H1 (cell line): ENCODE measurements around the gene ATMIN. TPM values are rescaled to one million over a fixed set of nuclear protein-coding genes. Genes with fewer than 3 reads are reported as not detected.

ENCODE experiments used
- CTCF ChIA-PET: fragments of 300-600 bp; sonication (Branson Sonifier 250); formaldehyde crosslinking; loops from one replicate; lab custom pipeline; 2021; ENCODE audit not compliant: partially characterized antibody; lab: Charles Lee
- POLR2A ChIA-PET: fragments of 300-600 bp; sonication (Branson Sonifier 250); formaldehyde crosslinking; loops from one replicate; lab custom pipeline; 2021; ENCODE audit warnings: inconsistent platforms; ENCODE audit not compliant: partially characterized antibody; lab: Charles Lee
- DNase-seq, 2 experiments: peaks; one replicate each; pipeline versions ENCODE4 v3.0.0 to v3.0.0-alpha.2; 2010 to 2022; ENCODE audit warnings: low spot score in 2 of 2, low read depth in 1 of 2, mixed read lengths in 1 of 2
- FAIRE-seq: peaks from 2 replicates; lab custom pipeline; 2011; peaks lifted over from hg19 to GRCh38; lab: Jason Lieb, UNC
- H2AFZ ChIP-seq: 2 replicates; pipeline ENCODE4 v1.8.1; 2012; ENCODE audit warnings: low read length, inconsistent platforms
- H2AK5ac ChIP-seq: 2 replicates; pipeline ENCODE4 v1.6.1; 2013; ENCODE audit warnings: low read depth, low read length
- H2BK120ac ChIP-seq: replicated peaks from 2 replicates; pipeline ENCODE3; 2013; ENCODE audit warnings: low read depth, low read length, inconsistent platforms
- H2BK12ac ChIP-seq: 2 replicates; pipeline ENCODE4 v1.6.1; 2013; ENCODE audit warnings: low read depth, low read length
- H2BK15ac ChIP-seq: 2 replicates; pipeline ENCODE4 v1.6.1; 2013; ENCODE audit warnings: low read length
- H2BK20ac ChIP-seq: 2 replicates; pipeline ENCODE4 v1.6.1; 2013; ENCODE audit warnings: low read length
- H2BK5ac ChIP-seq: 2 replicates; pipeline ENCODE4 v1.6.1; 2013; ENCODE audit warnings: low read depth, low read length
- H3K14ac ChIP-seq: 2 replicates; pipeline ENCODE4 v1.6.1; 2013; ENCODE audit warnings: inconsistent platforms; ENCODE audit not compliant: insufficient read length
- H3K18ac ChIP-seq: 2 replicates; pipeline ENCODE4 v1.6.1; 2013; ENCODE audit warnings: low read length; ENCODE audit errors: extremely low read depth
- H3K23ac ChIP-seq: 2 replicates; pipeline ENCODE4 v1.6.1; 2013; ENCODE audit warnings: inconsistent platforms; ENCODE audit not compliant: insufficient read length
- H3K23me2 ChIP-seq: 2 replicates; pipeline ENCODE4 v1.6.1; 2013; ENCODE audit warnings: low read depth, low read length
- H3K27ac ChIP-seq: 2 replicates; pipeline ENCODE4 v1.6.1; 2011; ENCODE audit warnings: low read depth, low read length, inconsistent platforms
- H3K27me3 ChIP-seq, 4 experiments: replicated peaks in 1 of 4; 1 replicate in 1 of 4; 2 replicates in 3 of 4; pipeline versions ENCODE4 v1.6.1 to v1.8.1; 2011 to 2013; ENCODE audit warnings: low read length in 3 of 4, mild to moderate bottlenecking in 3 of 4, inconsistent platforms in 2 of 4, mixed read lengths in 2 of 4, moderate library complexity in 1 of 4; ENCODE audit not compliant: control insufficient read depth in 3 of 4, insufficient read depth in 3 of 4; ENCODE audit errors: extremely low read depth in 1 of 4
- H3K36me3 ChIP-seq, 4 experiments: 2 replicates each; pipeline versions ENCODE4 v1.6.1 to v1.8.1; 2011 to 2013; ENCODE audit warnings: mild to moderate bottlenecking in 4 of 4, low read length in 3 of 4, moderate library complexity in 2 of 4, control low read depth in 1 of 4, inconsistent platforms in 1 of 4; ENCODE audit not compliant: insufficient read depth in 4 of 4, control insufficient read depth in 2 of 4
- H3K4ac ChIP-seq: replicated peaks from 2 replicates; pipeline ENCODE3; 2013; ENCODE audit warnings: low read length, low read depth, mixed read lengths, inconsistent platforms; ENCODE audit not compliant: insufficient read length
- H3K4me1 ChIP-seq, 4 experiments: replicated peaks in 1 of 4; 1 replicate in 1 of 4; 2 replicates in 3 of 4; pipeline versions ENCODE4 v1.6.1 to v1.8.1; 2011 to 2013; ENCODE audit warnings: low read length in 3 of 4, inconsistent platforms in 2 of 4, mixed read lengths in 1 of 4; ENCODE audit not compliant: insufficient read depth in 4 of 4, control insufficient read depth in 3 of 4
- H3K4me2 ChIP-seq, 2 experiments: 2 replicates each; pipeline versions ENCODE4 v1.6.1 to v1.8.1; 2011 to 2013; ENCODE audit warnings: low read depth in 2 of 2, low read length in 2 of 2, control low read depth in 1 of 2, inconsistent platforms in 1 of 2, mild to moderate bottlenecking in 1 of 2; ENCODE audit not compliant: insufficient read depth in 1 of 2
- H3K4me3 ChIP-seq, 4 experiments: fragments of 200-600, 300-600 bp in 1 of 4; sonication (generic), shearing (Covaris generic), sonication (Bioruptor Twin) in 1 of 4; 2 replicates each; pipeline versions ENCODE4 v1.5.1 to v1.8.1; 2011 to 2016; ENCODE audit warnings: low read length in 4 of 4, low read depth in 3 of 4, control low read depth in 2 of 4, inconsistent platforms in 2 of 4, mild to moderate bottlenecking in 2 of 4, mixed read lengths in 1 of 4, moderate library complexity in 1 of 4; ENCODE audit not compliant: insufficient read depth in 2 of 4; ENCODE audit errors: extremely low read depth in 1 of 4
- H3K56ac ChIP-seq: replicated peaks from 2 replicates; pipeline ENCODE3; 2013; ENCODE audit warnings: low read depth, mild to moderate bottlenecking, mixed read lengths, low read length, inconsistent platforms; ENCODE audit not compliant: insufficient read length
- H3K79me1 ChIP-seq: 2 replicates; pipeline ENCODE4 v1.6.1; 2013; ENCODE audit warnings: low read depth, low read length, control low read depth
- H3K79me2 ChIP-seq, 2 experiments: 2 replicates each; pipeline versions ENCODE4 v1.6.1 to v1.8.1; 2012 to 2013; ENCODE audit warnings: low read length in 2 of 2, mild to moderate bottlenecking in 2 of 2, inconsistent platforms in 1 of 2; ENCODE audit not compliant: insufficient read depth in 2 of 2, control insufficient read depth in 1 of 2
- H3K9ac ChIP-seq, 4 experiments: replicated peaks in 1 of 4; 1 replicate in 1 of 4; 2 replicates in 3 of 4; pipeline versions ENCODE4 v1.6.1 to v1.8.1; 2011 to 2013; ENCODE audit warnings: low read depth in 3 of 4, low read length in 3 of 4, control low read depth in 2 of 4, mild to moderate bottlenecking in 2 of 4, moderate library complexity in 2 of 4, inconsistent platforms in 1 of 4; ENCODE audit errors: extremely low read depth in 1 of 4
- H3K9me3 ChIP-seq, 2 experiments: 2 replicates each; pipeline versions ENCODE4 v1.6.1 to v1.8.1; 2012 to 2013; ENCODE audit warnings: mild to moderate bottlenecking in 2 of 2, moderate library complexity in 2 of 2, control low read depth in 1 of 2, inconsistent platforms in 1 of 2, low read depth in 1 of 2, low read length in 1 of 2, mixed read lengths in 1 of 2; ENCODE audit not compliant: insufficient read depth in 2 of 2
- H4K20me1 ChIP-seq, 2 experiments: replicated peaks in 1 of 2; 2 replicates each; pipeline versions ENCODE3 to v1.8.1; 2011 to 2013; ENCODE audit warnings: inconsistent platforms in 2 of 2, low read length in 2 of 2, mild to moderate bottlenecking in 1 of 2; ENCODE audit not compliant: insufficient read depth in 2 of 2, control insufficient read depth in 1 of 2
- H4K5ac ChIP-seq: 2 replicates; pipeline ENCODE4 v1.6.1; 2013; ENCODE audit warnings: low read length, low read depth, mixed read lengths, inconsistent platforms; ENCODE audit not compliant: insufficient read length
- H4K8ac ChIP-seq: 2 replicates; pipeline ENCODE4 v1.8.0; 2013; ENCODE audit warnings: mild to moderate bottlenecking, moderate library complexity, low read length, inconsistent platforms; ENCODE audit not compliant: insufficient read depth; ENCODE audit errors: extremely low read depth
- H4K91ac ChIP-seq: replicated peaks from 2 replicates; pipeline ENCODE3; 2013; ENCODE audit warnings: low read length, mixed read lengths, inconsistent platforms; ENCODE audit not compliant: insufficient read length
- BACH1 ChIP-seq: IDR thresholded peaks from 2 replicates; pipeline ENCODE4 v1.6.1; 2012; ENCODE audit warnings: low read length, improper control_type of control experiment
- CHD2 ChIP-seq: IDR thresholded peaks from 2 replicates; pipeline ENCODE4 v1.6.1; 2012; ENCODE audit warnings: low read length, improper control_type of control experiment
- HDAC2 ChIP-seq, 2 experiments: fragments of 300-600 bp in 1 of 2; sonication (generic) in 1 of 2; IDR thresholded peaks; 2 replicates each; pipeline ENCODE4 v1.6.1; 2011 to 2012; ENCODE audit warnings: low read depth in 2 of 2, low read length in 2 of 2, mild to moderate bottlenecking in 2 of 2, moderate library complexity in 2 of 2, borderline replicate concordance in 1 of 2, inconsistent platforms in 1 of 2
- JUND ChIP-seq: IDR thresholded peaks from 2 replicates; pipeline ENCODE4 v1.6.1; 2011; ENCODE audit warnings: mild to moderate bottlenecking, improper control_type of control experiment, low read length
- PHF8 ChIP-seq: fragments of 200-600 bp; sonication (generic); conservative IDR thresholded peaks from 2 replicates; pipeline ENCODE4 v1.7.1; 2012; ENCODE audit warnings: low read depth, mild to moderate bottlenecking, inconsistent platforms, low read length, moderate library complexity
- POLR2A ChIP-seq, 2 experiments: IDR thresholded peaks; 1 replicate in 1 of 2; 2 replicates in 1 of 2; pipeline ENCODE4 v1.6.1; 2011; ENCODE audit warnings: low read depth in 2 of 2, low read length in 2 of 2, mild to moderate bottlenecking in 2 of 2; ENCODE audit errors: control extremely low read depth in 1 of 2
- SAP30 ChIP-seq: fragments of 300-600 bp; sonication (generic); IDR thresholded peaks from 2 replicates; pipeline ENCODE4 v1.7.1; 2012; ENCODE audit warnings: low read length, moderate library complexity, mild to moderate bottlenecking, inconsistent platforms; ENCODE audit not compliant: insufficient read depth, insufficient replicate concordance
- SIRT6 ChIP-seq: IDR thresholded peaks from one replicate; pipeline ENCODE4 v1.7.1; 2012; ENCODE audit warnings: low read length, inconsistent platforms
- SP4 ChIP-seq: IDR thresholded peaks from 2 replicates; pipeline ENCODE4 v1.6.1; 2012; ENCODE audit warnings: low read length, inconsistent platforms
- WGBS, 2 experiments: shearing (Covaris generic) in 1 of 2; methylation state at CpG; one replicate each; pipeline versions ENCODE4 v1.1.6 to v1.1.7; 2013 to 2015; ENCODE audit warnings: low lambda C conversion rate in 2 of 2, mixed read lengths in 2 of 2, inconsistent platforms in 1 of 2, low coverage in 1 of 2, missing lambda C conversion rate in 1 of 2; ENCODE audit not compliant: insufficient replicate concordance in 2 of 2, insufficient coverage in 1 of 2, insufficient read length in 1 of 2; ENCODE audit errors: extremely low coverage in 1 of 2, missing lambda C conversion rate in 1 of 2; 5-methylcytosine and 5-hydroxymethylcytosine counted together
- polyA plus RNA-seq, 7 experiments: library from polyadenylated mRNA; depleted of rRNA in 3 of 7; stranded (reverse) in 5 of 7; unstranded in 2 of 7; fragments of >200 nt in 5 of 7; fragments of 200-250 nt in 2 of 7; gene quantifications; 1 replicate in 5 of 7; 2 replicates in 1 of 7; 4 replicates in 1 of 7; pipeline versions ENCODE4 v1.2.1 to v1.2.3, GENCODE V29; 2011 to 2013; ENCODE audit warnings: missing spikeins in 2 of 7, mixed read lengths in 2 of 7
- total RNA-seq: library from RNA; stranded (reverse); fragmentation: NEBNext Ultra II Directional; extraction: Animal tissue kit (Norgen Biotek cat#: 25700); gene quantifications from 2 replicates; pipeline ENCODE4 v1.2.1, GENCODE V29; 2021
- TF ChIP-seq, protein P1 (sequence below): IDR thresholded peaks from 2 replicates; pipeline ENCODE4 v1.6.1; 2011; ENCODE audit warnings: low read depth, mild to moderate bottlenecking, low read length; ENCODE audit not compliant: insufficient read depth
- TF ChIP-seq, protein P2 (sequence below): IDR thresholded peaks from 2 replicates; pipeline ENCODE4 v1.6.1; 2012; ENCODE audit warnings: inconsistent platforms

Gene ATMIN
- total and polyA plus RNA-seq, 2 of the 8 experiments (the other 6 are each of a cell fraction or from before 2014, with no cell fraction given) = 34.8 to 59.8 TPM

DNA sequence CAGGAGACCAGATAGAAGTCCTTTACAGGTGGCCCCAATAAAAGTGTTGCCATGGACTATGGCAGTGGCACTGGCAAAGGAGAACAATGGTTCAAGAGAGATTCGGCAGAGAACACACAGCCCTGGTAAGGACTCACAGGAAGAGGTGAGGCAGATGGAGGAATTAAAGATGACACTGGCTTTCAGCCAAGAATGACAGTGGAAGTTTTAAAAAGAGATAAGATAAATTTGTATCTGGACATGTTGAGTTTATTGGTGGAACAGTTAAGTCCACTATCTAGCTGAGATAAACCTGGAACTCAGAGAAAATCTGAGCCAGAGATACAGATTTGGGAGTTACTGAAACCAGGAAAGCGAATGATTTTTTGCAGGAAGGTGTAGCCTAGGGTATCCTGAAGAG, 49.1 kb upstream of the ATMIN start:
- Histone ChIP-seq H3K4ac (no peak overlapping the region), H2BK20ac (no peak overlapping the region), H3K14ac (no peak overlapping the region), H4K5ac (no peak overlapping the region), H4K20me1 (peaks cover 17 to 18% of the 10 kb centered on the region in 2 experiments), H2BK5ac (no peak overlapping the region), H3K27ac (no peak overlapping the region), H3K23ac (no peak overlapping the region), H3K36me3 (no peaks in the 10 kb centered on the region), H3K79me1 (peaks cover 2% of the 10 kb centered on the region), H2AFZ (no peak overlapping the region), H3K56ac (no peak overlapping the region), H3K23me2 (no peaks in the 10 kb centered on the region), H2BK12ac (no peak overlapping the region), H3K9me3 (no peaks in the 10 kb centered on the region), H3K4me1 (peaks cover 0 to 9% (median 4%) of the 10 kb centered on the region in 4 experiments; a peak in 5 of 7 replicates), H3K4me3 (no peak overlapping the region), H2BK120ac (no peak overlapping the region), H4K91ac (no peak overlapping the region), H3K27me3 (peaks cover 0 to 4% (median 0%) of the 10 kb centered on the region in 4 experiments; a peak in 3 of 7 replicates), H3K9ac (no peak overlapping the region), H4K8ac (no peak overlapping the region), H3K79me2 (peaks cover 0 to 14% of the 10 kb centered on the region in 2 experiments; a peak in 2 of 4 replicates), H2BK15ac (no peak overlapping the region), H3K18ac (no peak overlapping the region), H2AK5ac (no peak overlapping the region), H3K4me2 (no peak overlapping the region; a peak in 1 of 4 replicates)
- DNase-seq (no peak), FAIRE-seq (no peak)
- POLR2A ChIA-PET = interaction anchor here (1.1 kb wide), 1 partner anchor 55 kb away, joined by 3 read pairs; no protein-coding TSS in a partner anchor
- 88% methylated on average over 2 of the region's 2 CpGs; no CpG with 5 or more reads in 1 of the 2 experiments for WGBS, 2 experiments
- CTCF ChIA-PET = interaction anchor here (1.0 to 10.6 kb wide), 3 partner anchors 8 to 16 kb away, joined by 4 to 83 read pairs (median 21); no protein-coding TSS in a partner anchor
- TF ChIP-seq SP4 (no peak), BACH1 (no peak), POLR2A (IDR thresholded peaks at IDR 0.05; ENCODE audit: control extremely low read depth in 1 of 2, low read depth in 2 of 2, low read length in 2 of 2) (no peak), JUND (no peak), PHF8 (no peak), CHD2 (no peak), HDAC2 (IDR thresholded peaks at IDR 0.05; ENCODE audit: borderline replicate concordance in 1 of 2, low read depth in 2 of 2, low read length in 2 of 2) (no peak), SIRT6 (no peak), SAP30 (no peak)
- TF ChIP-seq, protein P1, sequence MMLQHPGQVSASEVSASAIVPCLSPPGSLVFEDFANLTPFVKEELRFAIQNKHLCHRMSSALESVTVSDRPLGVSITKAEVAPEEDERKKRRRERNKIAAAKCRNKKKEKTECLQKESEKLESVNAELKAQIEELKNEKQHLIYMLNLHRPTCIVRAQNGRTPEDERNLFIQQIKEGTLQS = no peak
- TF ChIP-seq, protein P2, sequence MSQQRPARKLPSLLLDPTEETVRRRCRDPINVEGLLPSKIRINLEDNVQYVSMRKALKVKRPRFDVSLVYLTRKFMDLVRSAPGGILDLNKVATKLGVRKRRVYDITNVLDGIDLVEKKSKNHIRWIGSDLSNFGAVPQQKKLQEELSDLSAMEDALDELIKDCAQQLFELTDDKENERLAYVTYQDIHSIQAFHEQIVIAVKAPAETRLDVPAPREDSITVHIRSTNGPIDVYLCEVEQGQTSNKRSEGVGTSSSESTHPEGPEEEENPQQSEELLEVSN = no peak
